PC-3 (cell line): Measurements from ENCODE around the gene ATF5. TPM values are rescaled to one million over a fixed set of nuclear protein-coding genes. Genes with fewer than 3 reads are reported as not detected.
A peak's percentile ranks its signal among the peaks of the same experiment; 100 is the strongest.

Experiments used
- ATAC-seq: fragments of 200-7000 bp; cut with Tn5 transposase; 2 replicates; pipeline ENCODE4 v1.9.1; 2020; ENCODE audit warnings: mild to moderate bottlenecking, moderate library complexity
- BruUV-seq: library from RNA; stranded (reverse); fragments of 400-500 nt; replicated peaks from 2 replicates; lab custom pipeline; 2021; lab: Mats Ljungman, UMichigan
- CTCF ChIA-PET: fragments of 300-600 bp; sonication (Branson Sonifier 250); formaldehyde crosslinking; loops from one replicate; lab custom pipeline; 2022; ENCODE audit warnings: antibody characterized with exemption; lab: Charles Lee
- POLR2A ChIA-PET: fragments of 300-600 bp; sonication (Branson Sonifier 250); formaldehyde crosslinking; loops from one replicate; lab custom pipeline; 2022; ENCODE audit warnings: antibody characterized with exemption; ENCODE audit not compliant: unreplicated experiment; lab: Charles Lee
- DNase-seq: peaks from one replicate; pipeline ENCODE4 v3.0.0-alpha.2; 2015
- H2AFZ ChIP-seq: fragments of 300-600 bp; sonication (generic); 2 replicates; pipeline ENCODE4 v1.6.0; 2016; ENCODE audit warnings: antibody characterized with exemption, low read length
- H3F3A ChIP-seq: fragments of 300-600 bp; sonication (generic); one replicate; pipeline ENCODE4 v1.6.0; 2017; ENCODE audit warnings: antibody characterized with exemption, low read length, control low read depth, mild to moderate bottlenecking; ENCODE audit not compliant: unreplicated experiment
- H3K27ac ChIP-seq: fragments of 300-600 bp; sonication (generic); 2 replicates; pipeline ENCODE4 v1.5.1; 2016; ENCODE audit warnings: mild to moderate bottlenecking, low read length
- H3K27me3 ChIP-seq: fragments of 300-600 bp; sonication (generic); 2 replicates; pipeline ENCODE4 v1.6.1; 2016; ENCODE audit warnings: low read length, mixed read lengths
- H3K36me3 ChIP-seq: fragments of 300-600 bp; sonication (generic); 2 replicates; pipeline ENCODE4 v1.6.1; 2016; ENCODE audit warnings: low read depth, mixed run types, low read length, mixed read lengths
- H3K4me1 ChIP-seq: fragments of 300-600 bp; sonication (generic); 2 replicates; pipeline ENCODE4 v1.5.1; 2016; ENCODE audit warnings: low read length; ENCODE audit not compliant: insufficient read depth
- H3K4me2 ChIP-seq: fragments of 300-600 bp; sonication (generic); 2 replicates; pipeline ENCODE4 v1.6.0; 2016; ENCODE audit warnings: low read length
- H3K4me3 ChIP-seq: fragments of 300-600 bp; sonication (generic); 2 replicates; pipeline ENCODE4 v1.5.1; 2016; ENCODE audit warnings: mild to moderate bottlenecking, low read length, mixed read lengths
- H3K79me2 ChIP-seq: fragments of 300-600 bp; sonication (generic); 2 replicates; pipeline ENCODE4 v1.6.1; 2017; ENCODE audit warnings: low read length, mixed read lengths
- H3K9ac ChIP-seq: fragments of 300-600 bp; sonication (generic); 2 replicates; pipeline ENCODE4 v1.6.0; 2016; ENCODE audit warnings: mild to moderate bottlenecking, low read length
- H3K9me2 ChIP-seq: fragments of 300-600 bp; sonication (generic); replicated peaks from 2 replicates; pipeline ENCODE4 v1.6.1; 2016; ENCODE audit warnings: mixed run types, low read length, mixed read lengths
- H3K9me3 ChIP-seq: fragments of 300-600 bp; sonication (generic); 2 replicates; pipeline ENCODE4 v1.6.1; 2016; ENCODE audit warnings: low read length, mixed read lengths
- H4K20me1 ChIP-seq: fragments of 300-600 bp; sonication (generic); 2 replicates; pipeline ENCODE4 v1.6.1; 2016; ENCODE audit warnings: low read length, mixed read lengths
- EZH2 ChIP-seq: fragments of 300-600 bp; sonication (generic); IDR thresholded peaks from one replicate; pipeline ENCODE4 v1.6.1; 2017; ENCODE audit warnings: antibody characterized with exemption, mild to moderate bottlenecking, low read length; ENCODE audit not compliant: unreplicated experiment
- EZH2phosphoT487 ChIP-seq: fragments of 300-600 bp; sonication (generic); IDR thresholded peaks from 2 replicates; pipeline ENCODE4 v1.6.1; 2018; ENCODE audit warnings: mild to moderate bottlenecking, antibody characterized with exemption, low read length, borderline replicate concordance
- intact Hi-C: fragments of 100-400 bp; cut with micrococcal nuclease; formaldehyde crosslinking; loops from 2 replicates; pipeline ENCODE4 v1.9.0; 2023
- microRNA-seq: library from miRNA; unstranded; fragments of <30 nt; microRNA quantifications from one replicate; pipeline ENCODE4 v1.1.0, GENCODE V29; 2020; ENCODE audit not compliant: unreplicated experiment
- total RNA-seq: library from RNA; depleted of rRNA; stranded (reverse); fragments of >200 nt; gene quantifications from 2 replicates; pipeline ENCODE4 v1.2.3, GENCODE V29; 2014; rRNA removed
- TF ChIP-seq, protein P1 (sequence below): fragments of 300-600 bp; sonication (generic); conservative IDR thresholded peaks from 2 replicates; pipeline ENCODE4 v1.5.1; 2017; ENCODE audit warnings: antibody characterized with exemption, low read depth, mild to moderate bottlenecking, low read length

Gene ATF5
- total RNA-seq, 1 experiment from 2014 or later: 50.7 TPM

GRCh38 chr19:49981603-49982593 lies 52.9 kb downstream of the ATF5 start:
- no peaks in the 10 kb centered on the region for H3F3A ChIP-seq
- no peak for ATAC-seq
- H3K9me3 ChIP-seq: no peaks in the 10 kb centered on the region
- no peaks in the 10 kb centered on the region for H3K79me2 ChIP-seq
- intact Hi-C loops: loop anchor here (5.0 kb wide), 1 partner anchor 45 kb away; no protein-coding TSS in a partner anchor
- no peak overlapping the region for H2AFZ ChIP-seq
- H3K27ac ChIP-seq: no peak overlapping the region
- peaks cover 12% of the 10 kb centered on the region; the same call in 1 of the 2 replicates for H3K36me3 ChIP-seq
- no peak overlapping the region for H3K4me3 ChIP-seq
- no peak overlapping the region for H3K9ac ChIP-seq
- POLR2A ChIA-PET: no interaction called here
- 0 out of 2 replicates have a peak, but pooled peaks cover 13% of the 10 kb centered on the region for H4K20me1 ChIP-seq
- no peaks in the 10 kb centered on the region for H3K4me1 ChIP-seq
- no peak for DNase-seq
- CTCF ChIA-PET: no interaction called here
- no peak overlapping the region for H3K4me2 ChIP-seq
- H3K9me2 ChIP-seq: no peaks in the 10 kb centered on the region
- TF ChIP-seq EZH2 (no peak), EZH2phosphoT487 (no peak)
- TF ChIP-seq, protein P1, sequence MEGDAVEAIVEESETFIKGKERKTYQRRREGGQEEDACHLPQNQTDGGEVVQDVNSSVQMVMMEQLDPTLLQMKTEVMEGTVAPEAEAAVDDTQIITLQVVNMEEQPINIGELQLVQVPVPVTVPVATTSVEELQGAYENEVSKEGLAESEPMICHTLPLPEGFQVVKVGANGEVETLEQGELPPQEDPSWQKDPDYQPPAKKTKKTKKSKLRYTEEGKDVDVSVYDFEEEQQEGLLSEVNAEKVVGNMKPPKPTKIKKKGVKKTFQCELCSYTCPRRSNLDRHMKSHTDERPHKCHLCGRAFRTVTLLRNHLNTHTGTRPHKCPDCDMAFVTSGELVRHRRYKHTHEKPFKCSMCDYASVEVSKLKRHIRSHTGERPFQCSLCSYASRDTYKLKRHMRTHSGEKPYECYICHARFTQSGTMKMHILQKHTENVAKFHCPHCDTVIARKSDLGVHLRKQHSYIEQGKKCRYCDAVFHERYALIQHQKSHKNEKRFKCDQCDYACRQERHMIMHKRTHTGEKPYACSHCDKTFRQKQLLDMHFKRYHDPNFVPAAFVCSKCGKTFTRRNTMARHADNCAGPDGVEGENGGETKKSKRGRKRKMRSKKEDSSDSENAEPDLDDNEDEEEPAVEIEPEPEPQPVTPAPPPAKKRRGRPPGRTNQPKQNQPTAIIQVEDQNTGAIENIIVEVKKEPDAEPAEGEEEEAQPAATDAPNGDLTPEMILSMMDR: no peak
- H3K27me3 ChIP-seq: no peaks in the 10 kb centered on the region
- BruUV-seq: no TSS peak

Small RNA genes within 50 kb of the gene (microRNA-seq; reads per million reads assigned to microRNA genes)
- 3.3 reads per million, percentile 9 among the genes with 10 or more reads in this experiment for gene MIR4750

Other genes with a start within 250 kb of the ATF5 start
- 5.0 and 6.3 TPM in 2 replicates for gene ADM5, start 239.6 kb upstream of the ATF5 start, total RNA-seq
- 11.5 and 13.6 TPM in 2 replicates for gene CPT1C, start 238.1 kb upstream of the ATF5 start, total RNA-seq
- gene TSKS, start 165.9 kb upstream of the ATF5 start, total RNA-seq: not detected in 2 replicates
- gene AP2A1, start 162.2 kb upstream of the ATF5 start, total RNA-seq: 143 and 159 TPM in 2 replicates
- gene FUZ, start 115.9 kb upstream of the ATF5 start, total RNA-seq: 9.4 and 10.9 TPM in 2 replicates
- gene MED25, start 110.9 kb upstream of the ATF5 start, total RNA-seq: 47.5 and 54.9 TPM in 2 replicates
- gene PTOV1, start 78.0 kb upstream of the ATF5 start, total RNA-seq: 138 and 148 TPM in 2 replicates
- gene PNKP, start 61.6 kb upstream of the ATF5 start, total RNA-seq: 141 and 172 TPM in 2 replicates
- gene AKT1S1, start 51.9 kb upstream of the ATF5 start, total RNA-seq: 42.3 and 61.0 TPM in 2 replicates
- 17.8 and 18.8 TPM in 2 replicates for gene TBC1D17, start 51.5 kb upstream of the ATF5 start, total RNA-seq
- 0.29 and 2.2 TPM in 2 replicates for gene IL4I1, start 32.3 kb upstream of the ATF5 start, total RNA-seq
- 129 and 149 TPM in 2 replicates for gene NUP62, start 299 bp downstream of the ATF5 start, total RNA-seq
- gene SIGLEC11, start 32.0 kb downstream of the ATF5 start, total RNA-seq: not detected in 2 replicates
- gene VRK3, start 96.2 kb downstream of the ATF5 start, total RNA-seq: 26.0 and 36.3 TPM in 2 replicates
- gene ZNF473, start 96.8 kb downstream of the ATF5 start, total RNA-seq: 18.4 and 18.5 TPM in 2 replicates
- not detected in 2 replicates for gene IZUMO2, start 234.1 kb downstream of the ATF5 start, total RNA-seq